SK-N-SH (cell line): Measurements from ENCODE around the gene CASKIN1. TPM values are rescaled to one million over a fixed set of nuclear protein-coding genes. Genes with fewer than 3 reads are reported as not detected.

ENCODE experiments used
- CTCF ChIA-PET: fragments of 300-600, 350-600 bp; formaldehyde crosslinking; extraction: SDS; loops from one replicate; lab custom pipeline; 2021; lab: Yijun Ruan, JAX
- POLR2A ChIA-PET: fragments of 350-600 bp; sonication (Branson Sonifier 250); formaldehyde crosslinking; extraction: SDS; loops from one replicate; lab custom pipeline; 2020; ENCODE audit warnings: antibody characterized with exemption, inconsistent platforms; lab: Yijun Ruan, JAX
- DNase-seq: peaks from one replicate; pipeline ENCODE4 v3.0.0; 2012
- H2AFZ ChIP-seq: fragments of 200-600 bp; sonication (generic); 2 replicates; pipeline ENCODE4 v1.8.1; 2016; ENCODE audit warnings: antibody characterized with exemption, mild to moderate bottlenecking, low read depth
- H3F3A ChIP-seq: fragments of 200-600 bp; sonication (generic); replicated peaks from 2 replicates; pipeline ENCODE3; 2016; ENCODE audit warnings: antibody characterized with exemption, mild to moderate bottlenecking; ENCODE audit not compliant: insufficient read depth
- H3K27ac ChIP-seq, 2 experiments: fragments of 200-500 bp in 1 of 2; fragments of 200-600 bp in 1 of 2; sonication (Bioruptor generic) in 1 of 2; sonication (generic), shearing (Covaris generic) in 1 of 2; 2 replicates each; pipeline versions ENCODE4 v1.5.1 to v1.6.1; 2014 to 2016; ENCODE audit warnings: low read depth in 2 of 2, inconsistent platforms in 1 of 2, low read length in 1 of 2, mild to moderate bottlenecking in 1 of 2, mixed read lengths in 1 of 2
- H3K27me3 ChIP-seq: fragments of 200-600 bp; sonication (generic), shearing (Covaris generic); 2 replicates; pipeline ENCODE4 v1.6.1; 2016; ENCODE audit warnings: mixed run types; ENCODE audit not compliant: insufficient read depth
- H3K36me3 ChIP-seq, 2 experiments: fragments of 200-500 bp in 1 of 2; fragments of 200-600 bp in 1 of 2; sonication (Bioruptor generic) in 1 of 2; sonication (generic) in 1 of 2; replicated peaks in 1 of 2; 2 replicates each; pipeline versions ENCODE3 to v1.5.1; 2014 to 2016; ENCODE audit warnings: low read length in 1 of 2, mild to moderate bottlenecking in 1 of 2; ENCODE audit not compliant: insufficient read depth in 2 of 2, control insufficient read depth in 1 of 2
- H3K4me1 ChIP-seq, 2 experiments: fragments of 200-500 bp in 1 of 2; fragments of 200-600 bp in 1 of 2; sonication (Bioruptor generic) in 1 of 2; sonication (generic), shearing (Covaris generic) in 1 of 2; 2 replicates each; pipeline versions ENCODE4 v1.5.1 to v1.6.1; 2014 to 2016; ENCODE audit warnings: low read depth in 1 of 2, low read length in 1 of 2, mixed run types in 1 of 2; ENCODE audit not compliant: insufficient read depth in 2 of 2, control insufficient read depth in 1 of 2
- H3K4me2 ChIP-seq: fragments of 200-600 bp; sonication (generic), shearing (Covaris generic); 2 replicates; pipeline ENCODE4 v1.6.1; 2017; ENCODE audit warnings: mixed run types
- H3K4me3 ChIP-seq, 2 experiments: fragments of 200-500 bp in 1 of 2; fragments of 200-600 bp in 1 of 2; sonication (Bioruptor generic) in 1 of 2; sonication (generic), shearing (Covaris generic) in 1 of 2; 2 replicates each; pipeline versions ENCODE4 v1.5.1 to v1.8.1; 2014 to 2016; ENCODE audit warnings: low read depth in 2 of 2, inconsistent platforms in 1 of 2, low read length in 1 of 2, mild to moderate bottlenecking in 1 of 2, mixed read lengths in 1 of 2, moderate library complexity in 1 of 2
- H3K79me2 ChIP-seq: fragments of 200-600 bp; sonication (generic); 2 replicates; pipeline ENCODE4 v1.8.1; 2017; ENCODE audit warnings: mild to moderate bottlenecking; ENCODE audit not compliant: insufficient read depth
- H3K9ac ChIP-seq: fragments of 200-600 bp; sonication (generic); 2 replicates; pipeline ENCODE4 v1.6.1; 2017; ENCODE audit warnings: mixed run types
- H3K9me2 ChIP-seq: fragments of 200-600 bp; sonication (generic); 2 replicates; pipeline ENCODE4 v1.6.1; 2017; ENCODE audit warnings: mixed run types
- H3K9me3 ChIP-seq: fragments of 200-600 bp; sonication (generic); 2 replicates; pipeline ENCODE4 v1.6.1; 2017; ENCODE audit warnings: mixed run types, mild to moderate bottlenecking, moderate library complexity
- H4K20me1 ChIP-seq: fragments of 200-600 bp; sonication (generic); 2 replicates; pipeline ENCODE4 v1.6.1; 2017; ENCODE audit warnings: mild to moderate bottlenecking, mixed run types; ENCODE audit not compliant: insufficient read depth
- CHD2 ChIP-seq: fragments of 150-350 bp; IDR thresholded peaks from 2 replicates; pipeline ENCODE4 v1.6.1; 2018; ENCODE audit warnings: low read length; ENCODE audit not compliant: partially characterized antibody
- EP300 ChIP-seq, 2 experiments: IDR thresholded peaks; 2 replicates each; pipeline versions ENCODE4 v1.4.0 to v1.6.1; 2012; ENCODE audit warnings: borderline replicate concordance in 1 of 2, low read depth in 1 of 2, low read length in 1 of 2
- FOSL2 ChIP-seq: IDR thresholded peaks from 2 replicates; pipeline ENCODE4 v1.4.0; 2012; ENCODE audit warnings: low read depth, mild to moderate bottlenecking, moderate library complexity, borderline replicate concordance
- MEF2A ChIP-seq: IDR thresholded peaks from 2 replicates; pipeline ENCODE4 v1.4.0; 2012; ENCODE audit warnings: low read depth, borderline replicate concordance
- RAD21 ChIP-seq: IDR thresholded peaks from 2 replicates; pipeline ENCODE4 v1.6.1; 2012; ENCODE audit warnings: mild to moderate bottlenecking, low read length
- RXRA ChIP-seq: IDR thresholded peaks from 2 replicates; pipeline ENCODE4 v1.4.0; 2012; ENCODE audit warnings: low read depth, mild to moderate bottlenecking, borderline replicate concordance
- SIN3A ChIP-seq: IDR thresholded peaks from 2 replicates; pipeline ENCODE4 v1.6.1; 2012; ENCODE audit warnings: low read depth, mild to moderate bottlenecking, low read length, moderate library complexity, borderline replicate concordance
- SMC3 ChIP-seq: IDR thresholded peaks from 2 replicates; pipeline ENCODE4 v1.6.1; 2012; ENCODE audit warnings: low read depth, low read length, improper control_type of control experiment
- TAF1 ChIP-seq: IDR thresholded peaks from 2 replicates; pipeline ENCODE4 v1.6.1; 2012; ENCODE audit warnings: low read depth, mild to moderate bottlenecking, low read length, moderate library complexity, borderline replicate concordance
- TCF12 ChIP-seq: IDR thresholded peaks from 2 replicates; pipeline ENCODE4 v1.4.0; 2012
- YY1 ChIP-seq: IDR thresholded peaks from 2 replicates; pipeline ENCODE4 v1.4.0; 2012; ENCODE audit warnings: low read depth, mild to moderate bottlenecking
- WGBS: methylation state at CpG from one replicate; pipeline ENCODE4 v1.1.6; 2017; ENCODE audit warnings: low lambda C conversion rate; 5-methylcytosine and 5-hydroxymethylcytosine counted together
- polyA plus RNA-seq, 3 experiments: library from polyadenylated mRNA; depleted of rRNA; stranded (reverse); fragments of >200 nt; gene quantifications; 2 replicates each; pipeline ENCODE4 v1.2.3, GENCODE V29; 2012
- TF ChIP-seq, protein P1 (sequence below): fragments of 150-350 bp; IDR thresholded peaks from 2 replicates; pipeline ENCODE4 v1.6.1; 2017; ENCODE audit warnings: antibody characterized with exemption, low read length, low read depth, borderline replicate concordance
- TF ChIP-seq, protein P2 (sequence below): IDR thresholded peaks from 2 replicates; pipeline ENCODE4 v1.4.0; 2012; ENCODE audit warnings: low read depth, borderline replicate concordance
- TF ChIP-seq, protein P3 (sequence below): IDR thresholded peaks from 2 replicates; pipeline ENCODE4 v1.4.0; 2012; ENCODE audit warnings: low read depth, borderline replicate concordance

Gene CASKIN1
- polyA plus RNA-seq, 1 of the 3 experiments (the other 2 are of a cell fraction): 1.7 TPM

DNA sequence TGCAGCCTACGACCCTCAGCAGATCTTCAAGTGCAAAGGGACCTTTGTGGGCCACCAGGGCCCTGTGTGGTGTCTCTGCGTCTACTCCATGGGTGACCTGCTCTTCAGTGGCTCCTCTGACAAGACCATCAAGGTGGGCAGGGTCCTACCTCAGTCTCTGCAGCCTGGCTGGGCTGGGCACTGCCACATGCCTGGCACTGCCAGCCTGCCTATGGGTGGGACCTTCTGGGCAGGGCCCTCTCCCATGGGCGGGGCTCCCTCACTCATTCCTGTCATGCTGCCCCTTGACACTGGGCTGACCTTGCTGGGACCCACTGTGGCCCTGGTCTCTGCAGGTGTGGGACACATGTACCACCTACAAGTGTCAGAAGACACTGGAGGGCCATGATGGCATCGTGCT is 22.5 kb downstream of the CASKIN1 start:
- Histone ChIP-seq H3K27me3 (no peaks in the 10 kb centered on the region), H3K27ac (no peak overlapping the region)
- 88% methylated on average over 3 of the region's 4 CpGs for WGBS

DNA sequence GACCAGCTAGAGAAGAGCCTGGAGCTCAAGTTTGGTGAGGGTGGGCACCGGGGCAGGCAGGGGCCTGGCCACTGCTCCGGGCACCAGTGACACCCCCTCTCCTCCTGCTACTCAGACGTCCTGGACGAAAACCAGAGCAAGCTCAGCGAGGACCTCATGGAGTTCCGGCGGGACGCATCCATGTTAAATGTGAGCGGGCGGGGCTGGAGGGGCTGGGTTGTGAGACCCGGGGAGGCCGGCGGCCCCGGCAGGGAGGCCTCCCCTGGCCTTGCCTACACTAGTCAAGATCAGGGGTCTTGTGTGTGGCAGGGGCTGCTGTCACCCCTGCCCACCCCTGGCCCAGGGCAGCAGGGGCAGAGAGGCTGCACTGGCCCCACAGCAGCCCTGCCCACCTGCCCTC is 23.0 kb downstream of the CASKIN1 start:
- Histone ChIP-seq H3K9me2 (no peaks in the 10 kb centered on the region), H3K4me1 (no peaks in the 10 kb centered on the region), H3K36me3 (peaks cover 0 to 76% of the 10 kb centered on the region in 2 experiments), H3K27ac (no peak overlapping the region), H3K4me2 (no peak overlapping the region), H2AFZ (no peak overlapping the region), H3K9ac (no peak overlapping the region), H3K9me3 (no peaks in the 10 kb centered on the region), H3K4me3 (no peak overlapping the region), H3K79me2 (no peaks in the 10 kb centered on the region), H3K27me3 (no peaks in the 10 kb centered on the region), H3F3A (no peaks in the 10 kb centered on the region), H4K20me1 (no peaks in the 10 kb centered on the region)
- TF ChIP-seq, protein P1, sequence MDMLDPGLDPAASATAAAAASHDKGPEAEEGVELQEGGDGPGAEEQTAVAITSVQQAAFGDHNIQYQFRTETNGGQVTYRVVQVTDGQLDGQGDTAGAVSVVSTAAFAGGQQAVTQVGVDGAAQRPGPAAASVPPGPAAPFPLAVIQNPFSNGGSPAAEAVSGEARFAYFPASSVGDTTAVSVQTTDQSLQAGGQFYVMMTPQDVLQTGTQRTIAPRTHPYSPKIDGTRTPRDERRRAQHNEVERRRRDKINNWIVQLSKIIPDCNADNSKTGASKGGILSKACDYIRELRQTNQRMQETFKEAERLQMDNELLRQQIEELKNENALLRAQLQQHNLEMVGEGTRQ: no peak
- TF ChIP-seq TAF1 (no peak), EP300 (IDR thresholded peaks at IDR 0.05; ENCODE audit: borderline replicate concordance in 1 of 2, low read depth in 1 of 2, low read length in 1 of 2) (no peak), FOSL2 (no peak)
- CTCF ChIA-PET: interaction anchor here (1.5 kb wide), 1 partner anchor 21 kb away, joined by 3 read pairs; no protein-coding TSS in a partner anchor
- WGBS: 70% methylated on average over 2 of the region's 14 CpGs
- POLR2A ChIA-PET: no interaction called here
- DNase-seq: no peak

More for the DNA sequence above, 22.5 kb downstream of the CASKIN1 start:
- no peaks in the 10 kb centered on the region for H3K79me2 ChIP-seq
- no peaks in the 10 kb centered on the region for H4K20me1 ChIP-seq
- no peaks in the 10 kb centered on the region for H3F3A ChIP-seq
- no peaks in the 10 kb centered on the region for H3K9me3 ChIP-seq
- no peak for DNase-seq
- H3K4me1 ChIP-seq: no peaks in the 10 kb centered on the region
- CTCF ChIA-PET: interaction anchor here (1.5 kb wide), 1 partner anchor 20 kb away, joined by 3 read pairs; no protein-coding TSS in a partner anchor
- no peak overlapping the region for H3K9ac ChIP-seq
- TF ChIP-seq, protein P2, sequence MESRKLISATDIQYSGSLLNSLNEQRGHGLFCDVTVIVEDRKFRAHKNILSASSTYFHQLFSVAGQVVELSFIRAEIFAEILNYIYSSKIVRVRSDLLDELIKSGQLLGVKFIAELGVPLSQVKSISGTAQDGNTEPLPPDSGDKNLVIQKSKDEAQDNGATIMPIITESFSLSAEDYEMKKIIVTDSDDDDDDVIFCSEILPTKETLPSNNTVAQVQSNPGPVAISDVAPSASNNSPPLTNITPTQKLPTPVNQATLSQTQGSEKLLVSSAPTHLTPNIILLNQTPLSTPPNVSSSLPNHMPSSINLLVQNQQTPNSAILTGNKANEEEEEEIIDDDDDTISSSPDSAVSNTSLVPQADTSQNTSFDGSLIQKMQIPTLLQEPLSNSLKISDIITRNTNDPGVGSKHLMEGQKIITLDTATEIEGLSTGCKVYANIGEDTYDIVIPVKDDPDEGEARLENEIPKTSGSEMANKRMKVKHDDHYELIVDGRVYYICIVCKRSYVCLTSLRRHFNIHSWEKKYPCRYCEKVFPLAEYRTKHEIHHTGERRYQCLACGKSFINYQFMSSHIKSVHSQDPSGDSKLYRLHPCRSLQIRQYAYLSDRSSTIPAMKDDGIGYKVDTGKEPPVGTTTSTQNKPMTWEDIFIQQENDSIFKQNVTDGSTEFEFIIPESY: no peak
- TF ChIP-seq EP300 (IDR thresholded peaks at IDR 0.05; ENCODE audit: borderline replicate concordance in 1 of 2, low read depth in 1 of 2, low read length in 1 of 2) (no peak), RAD21 (no peak), MEF2A (no peak), RXRA (no peak), YY1 (no peak), TAF1 (no peak), SMC3 (no peak), SIN3A (no peak), CHD2 (no peak), TCF12 (no peak)
- TF ChIP-seq, protein P3, sequence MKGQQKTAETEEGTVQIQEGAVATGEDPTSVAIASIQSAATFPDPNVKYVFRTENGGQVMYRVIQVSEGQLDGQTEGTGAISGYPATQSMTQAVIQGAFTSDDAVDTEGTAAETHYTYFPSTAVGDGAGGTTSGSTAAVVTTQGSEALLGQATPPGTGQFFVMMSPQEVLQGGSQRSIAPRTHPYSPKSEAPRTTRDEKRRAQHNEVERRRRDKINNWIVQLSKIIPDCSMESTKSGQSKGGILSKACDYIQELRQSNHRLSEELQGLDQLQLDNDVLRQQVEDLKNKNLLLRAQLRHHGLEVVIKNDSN: no peak
- no peak overlapping the region for H2AFZ ChIP-seq
- H3K36me3 ChIP-seq: peaks cover 0 to 76% of the 10 kb centered on the region in 2 experiments
- H3K4me3 ChIP-seq: no peak overlapping the region
- POLR2A ChIA-PET: no interaction called here
- H3K9me2 ChIP-seq: no peaks in the 10 kb centered on the region
- H3K4me2 ChIP-seq: no peak overlapping the region
